SK-N-SH (cell line): Measurements from ENCODE around the gene ZNF366. TPM values are rescaled to one million over a fixed set of nuclear protein-coding genes. Genes with fewer than 3 reads are reported as not detected.
A peak's percentile ranks its signal among the peaks of the same experiment; 100 is the strongest.

Experiments
- CTCF ChIA-PET: fragments of 300-600, 350-600 bp; formaldehyde crosslinking; extraction: SDS; loops from one replicate; lab custom pipeline; 2021; lab: Yijun Ruan, JAX
- POLR2A ChIA-PET: fragments of 350-600 bp; sonication (Branson Sonifier 250); formaldehyde crosslinking; extraction: SDS; loops from one replicate; lab custom pipeline; 2020; ENCODE audit warnings: antibody characterized with exemption, inconsistent platforms; lab: Yijun Ruan, JAX
- DNase-seq: peaks from one replicate; pipeline ENCODE4 v3.0.0; 2012
- H2AFZ ChIP-seq: fragments of 200-600 bp; sonication (generic); 2 replicates; pipeline ENCODE4 v1.8.1; 2016; ENCODE audit warnings: antibody characterized with exemption, mild to moderate bottlenecking, low read depth
- H3F3A ChIP-seq: fragments of 200-600 bp; sonication (generic); replicated peaks from 2 replicates; pipeline ENCODE3; 2016; ENCODE audit warnings: antibody characterized with exemption, mild to moderate bottlenecking; ENCODE audit not compliant: insufficient read depth
- H3K27ac ChIP-seq, 2 experiments: fragments of 200-500 bp in 1 of 2; fragments of 200-600 bp in 1 of 2; sonication (Bioruptor generic) in 1 of 2; sonication (generic), shearing (Covaris generic) in 1 of 2; 2 replicates each; pipeline versions ENCODE4 v1.5.1 to v1.6.1; 2014 to 2016; ENCODE audit warnings: low read depth in 2 of 2, inconsistent platforms in 1 of 2, low read length in 1 of 2, mild to moderate bottlenecking in 1 of 2, mixed read lengths in 1 of 2
- H3K27me3 ChIP-seq: fragments of 200-600 bp; sonication (generic), shearing (Covaris generic); 2 replicates; pipeline ENCODE4 v1.6.1; 2016; ENCODE audit warnings: mixed run types; ENCODE audit not compliant: insufficient read depth
- H3K36me3 ChIP-seq, 2 experiments: fragments of 200-500 bp in 1 of 2; fragments of 200-600 bp in 1 of 2; sonication (Bioruptor generic) in 1 of 2; sonication (generic) in 1 of 2; replicated peaks in 1 of 2; 2 replicates each; pipeline versions ENCODE3 to v1.5.1; 2014 to 2016; ENCODE audit warnings: low read length in 1 of 2, mild to moderate bottlenecking in 1 of 2; ENCODE audit not compliant: insufficient read depth in 2 of 2, control insufficient read depth in 1 of 2
- H3K4me1 ChIP-seq, 2 experiments: fragments of 200-500 bp in 1 of 2; fragments of 200-600 bp in 1 of 2; sonication (Bioruptor generic) in 1 of 2; sonication (generic), shearing (Covaris generic) in 1 of 2; 2 replicates each; pipeline versions ENCODE4 v1.5.1 to v1.6.1; 2014 to 2016; ENCODE audit warnings: low read depth in 1 of 2, low read length in 1 of 2, mixed run types in 1 of 2; ENCODE audit not compliant: insufficient read depth in 2 of 2, control insufficient read depth in 1 of 2
- H3K4me2 ChIP-seq: fragments of 200-600 bp; sonication (generic), shearing (Covaris generic); 2 replicates; pipeline ENCODE4 v1.6.1; 2017; ENCODE audit warnings: mixed run types
- H3K4me3 ChIP-seq, 2 experiments: fragments of 200-500 bp in 1 of 2; fragments of 200-600 bp in 1 of 2; sonication (Bioruptor generic) in 1 of 2; sonication (generic), shearing (Covaris generic) in 1 of 2; 2 replicates each; pipeline versions ENCODE4 v1.5.1 to v1.8.1; 2014 to 2016; ENCODE audit warnings: low read depth in 2 of 2, inconsistent platforms in 1 of 2, low read length in 1 of 2, mild to moderate bottlenecking in 1 of 2, mixed read lengths in 1 of 2, moderate library complexity in 1 of 2
- H3K79me2 ChIP-seq: fragments of 200-600 bp; sonication (generic); 2 replicates; pipeline ENCODE4 v1.8.1; 2017; ENCODE audit warnings: mild to moderate bottlenecking; ENCODE audit not compliant: insufficient read depth
- H3K9ac ChIP-seq: fragments of 200-600 bp; sonication (generic); 2 replicates; pipeline ENCODE4 v1.6.1; 2017; ENCODE audit warnings: mixed run types
- H3K9me2 ChIP-seq: fragments of 200-600 bp; sonication (generic); 2 replicates; pipeline ENCODE4 v1.6.1; 2017; ENCODE audit warnings: mixed run types
- H3K9me3 ChIP-seq: fragments of 200-600 bp; sonication (generic); 2 replicates; pipeline ENCODE4 v1.6.1; 2017; ENCODE audit warnings: mixed run types, mild to moderate bottlenecking, moderate library complexity
- H4K20me1 ChIP-seq: fragments of 200-600 bp; sonication (generic); 2 replicates; pipeline ENCODE4 v1.6.1; 2017; ENCODE audit warnings: mild to moderate bottlenecking, mixed run types; ENCODE audit not compliant: insufficient read depth
- CHD2 ChIP-seq: fragments of 150-350 bp; IDR thresholded peaks from 2 replicates; pipeline ENCODE4 v1.6.1; 2018; ENCODE audit warnings: low read length; ENCODE audit not compliant: partially characterized antibody
- EP300 ChIP-seq, 2 experiments: IDR thresholded peaks; 2 replicates each; pipeline versions ENCODE4 v1.4.0 to v1.6.1; 2012; ENCODE audit warnings: borderline replicate concordance in 1 of 2, low read depth in 1 of 2, low read length in 1 of 2
- EZH2phosphoT487 ChIP-seq: fragments of 200-600 bp; sonication (generic); IDR thresholded peaks from 2 replicates; pipeline ENCODE4 v1.6.1; 2017; ENCODE audit warnings: low read depth, mixed run types, mild to moderate bottlenecking, antibody characterized with exemption, moderate library complexity, borderline replicate concordance
- FOSL2 ChIP-seq: IDR thresholded peaks from 2 replicates; pipeline ENCODE4 v1.4.0; 2012; ENCODE audit warnings: low read depth, mild to moderate bottlenecking, moderate library complexity, borderline replicate concordance
- FOXJ3 ChIP-seq: sonication (generic); formaldehyde crosslinking; IDR thresholded peaks from 2 replicates; pipeline ENCODE4 v1.5.1; 2020; ENCODE audit warnings: mild to moderate bottlenecking, missing genetic modification reagents
- FOXM1 ChIP-seq: IDR thresholded peaks from 2 replicates; pipeline ENCODE4 v1.4.0; 2012; ENCODE audit warnings: low read depth, mild to moderate bottlenecking
- GABPA ChIP-seq: IDR thresholded peaks from 2 replicates; pipeline ENCODE4 v1.4.0; 2012; ENCODE audit warnings: low read depth, mild to moderate bottlenecking
- MEF2A ChIP-seq: IDR thresholded peaks from 2 replicates; pipeline ENCODE4 v1.4.0; 2012; ENCODE audit warnings: low read depth, borderline replicate concordance
- MXI1 ChIP-seq: IDR thresholded peaks from 2 replicates; pipeline ENCODE4 v1.6.1; 2012; ENCODE audit warnings: mild to moderate bottlenecking, low read depth, low read length, improper control_type of control experiment
- NFIC ChIP-seq: IDR thresholded peaks from 2 replicates; pipeline ENCODE4 v1.4.0; 2012; ENCODE audit warnings: borderline replicate concordance
- NRF1 ChIP-seq: IDR thresholded peaks from 2 replicates; pipeline ENCODE4 v1.6.1; 2012; ENCODE audit warnings: low read depth, mild to moderate bottlenecking, low read length
- RCOR1 ChIP-seq: fragments of 150-350 bp; IDR thresholded peaks from 2 replicates; pipeline ENCODE4 v1.6.1; 2017; ENCODE audit warnings: antibody characterized with exemption, low read length
- RFX5 ChIP-seq: IDR thresholded peaks from 2 replicates; pipeline ENCODE4 v1.6.1; 2012; ENCODE audit warnings: mild to moderate bottlenecking, improper control_type of control experiment, low read length
- SIN3A ChIP-seq: IDR thresholded peaks from 2 replicates; pipeline ENCODE4 v1.6.1; 2012; ENCODE audit warnings: low read depth, mild to moderate bottlenecking, low read length, moderate library complexity, borderline replicate concordance
- TCF12 ChIP-seq: IDR thresholded peaks from 2 replicates; pipeline ENCODE4 v1.4.0; 2012
- TEAD4 ChIP-seq: IDR thresholded peaks from 2 replicates; pipeline ENCODE4 v1.4.0; 2012; ENCODE audit warnings: mild to moderate bottlenecking, borderline replicate concordance; ENCODE audit not compliant: insufficient read depth
- YY1 ChIP-seq: IDR thresholded peaks from 2 replicates; pipeline ENCODE4 v1.4.0; 2012; ENCODE audit warnings: low read depth, mild to moderate bottlenecking
- WGBS: methylation state at CpG from one replicate; pipeline ENCODE4 v1.1.6; 2017; ENCODE audit warnings: low lambda C conversion rate; 5-methylcytosine and 5-hydroxymethylcytosine counted together
- polyA plus RNA-seq, 3 experiments: library from polyadenylated mRNA; depleted of rRNA; stranded (reverse); fragments of >200 nt; gene quantifications; 2 replicates each; pipeline ENCODE4 v1.2.3, GENCODE V29; 2012
- TF ChIP-seq, protein P1 (sequence below): fragments of 150-350 bp; IDR thresholded peaks from 2 replicates; pipeline ENCODE4 v1.6.1; 2017; ENCODE audit warnings: antibody characterized with exemption, low read length, low read depth, borderline replicate concordance
- TF ChIP-seq, protein P2 (sequence below): fragments of 200-600 bp; sonication (generic); IDR thresholded peaks from 2 replicates; pipeline ENCODE4 v1.6.1; 2017; ENCODE audit warnings: antibody characterized with exemption, mild to moderate bottlenecking, moderate library complexity
- TF ChIP-seq, protein P3 (sequence below): IDR thresholded peaks from 2 replicates; pipeline ENCODE4 v1.4.0; 2012; ENCODE audit warnings: low read depth, borderline replicate concordance
- TF ChIP-seq, protein P4 (sequence below): IDR thresholded peaks from 2 replicates; pipeline ENCODE4 v1.4.0; 2012; ENCODE audit warnings: low read depth, borderline replicate concordance

Gene ZNF366
- polyA plus RNA-seq, 1 of the 3 experiments (the other 2 are of a cell fraction): not detected

DNA sequence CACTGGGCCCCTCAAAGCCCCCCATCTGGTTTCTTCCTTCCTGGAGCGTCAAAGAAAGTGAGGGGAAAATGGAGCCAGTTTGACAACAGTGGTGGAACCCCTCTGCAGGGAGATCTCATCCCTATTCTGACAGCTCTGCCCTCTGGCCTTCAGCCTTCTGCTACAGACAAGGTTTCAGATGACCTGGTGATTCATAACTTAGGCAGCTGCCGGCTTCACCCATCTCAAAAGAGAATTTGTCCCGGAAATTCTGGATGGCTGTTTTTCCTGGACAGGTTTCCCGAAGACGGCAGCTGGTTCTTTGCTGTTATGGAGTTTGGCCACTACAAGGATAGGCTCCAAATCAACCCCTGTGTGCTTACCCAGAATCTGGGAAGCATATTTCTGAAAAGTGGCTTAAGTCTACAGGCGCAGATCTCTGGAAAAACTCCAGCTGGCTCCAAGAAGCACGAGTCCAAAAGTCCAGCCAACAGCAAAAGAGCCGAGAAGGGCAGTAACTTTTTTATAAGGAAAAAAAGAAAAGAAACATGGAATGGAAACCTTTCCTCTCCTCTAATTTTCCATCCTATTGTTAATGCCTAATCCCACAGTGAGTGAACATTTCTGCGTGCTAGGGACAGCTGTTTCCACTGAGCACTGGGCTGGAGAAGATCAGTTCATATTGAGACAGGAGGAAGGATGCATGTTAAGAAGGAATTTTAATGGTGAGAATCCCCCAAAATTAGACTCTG is 54.5 kb downstream of the ZNF366 start (continued):
- TF ChIP-seq EZH2phosphoT487 (no peak), FOXM1 (0 out of 2 replicates have a peak, but pooled peaks have one; percentile 28), EP300 (IDR thresholded peaks at IDR 0.05; ENCODE audit: borderline replicate concordance in 1 of 2, low read depth in 1 of 2, low read length in 1 of 2) (no peak; a peak in 1 of 4 replicates)
- TF ChIP-seq, protein P1, sequence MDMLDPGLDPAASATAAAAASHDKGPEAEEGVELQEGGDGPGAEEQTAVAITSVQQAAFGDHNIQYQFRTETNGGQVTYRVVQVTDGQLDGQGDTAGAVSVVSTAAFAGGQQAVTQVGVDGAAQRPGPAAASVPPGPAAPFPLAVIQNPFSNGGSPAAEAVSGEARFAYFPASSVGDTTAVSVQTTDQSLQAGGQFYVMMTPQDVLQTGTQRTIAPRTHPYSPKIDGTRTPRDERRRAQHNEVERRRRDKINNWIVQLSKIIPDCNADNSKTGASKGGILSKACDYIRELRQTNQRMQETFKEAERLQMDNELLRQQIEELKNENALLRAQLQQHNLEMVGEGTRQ: no peak
- TF ChIP-seq, protein P2, sequence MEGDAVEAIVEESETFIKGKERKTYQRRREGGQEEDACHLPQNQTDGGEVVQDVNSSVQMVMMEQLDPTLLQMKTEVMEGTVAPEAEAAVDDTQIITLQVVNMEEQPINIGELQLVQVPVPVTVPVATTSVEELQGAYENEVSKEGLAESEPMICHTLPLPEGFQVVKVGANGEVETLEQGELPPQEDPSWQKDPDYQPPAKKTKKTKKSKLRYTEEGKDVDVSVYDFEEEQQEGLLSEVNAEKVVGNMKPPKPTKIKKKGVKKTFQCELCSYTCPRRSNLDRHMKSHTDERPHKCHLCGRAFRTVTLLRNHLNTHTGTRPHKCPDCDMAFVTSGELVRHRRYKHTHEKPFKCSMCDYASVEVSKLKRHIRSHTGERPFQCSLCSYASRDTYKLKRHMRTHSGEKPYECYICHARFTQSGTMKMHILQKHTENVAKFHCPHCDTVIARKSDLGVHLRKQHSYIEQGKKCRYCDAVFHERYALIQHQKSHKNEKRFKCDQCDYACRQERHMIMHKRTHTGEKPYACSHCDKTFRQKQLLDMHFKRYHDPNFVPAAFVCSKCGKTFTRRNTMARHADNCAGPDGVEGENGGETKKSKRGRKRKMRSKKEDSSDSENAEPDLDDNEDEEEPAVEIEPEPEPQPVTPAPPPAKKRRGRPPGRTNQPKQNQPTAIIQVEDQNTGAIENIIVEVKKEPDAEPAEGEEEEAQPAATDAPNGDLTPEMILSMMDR: no peak
- TF ChIP-seq, protein P3, sequence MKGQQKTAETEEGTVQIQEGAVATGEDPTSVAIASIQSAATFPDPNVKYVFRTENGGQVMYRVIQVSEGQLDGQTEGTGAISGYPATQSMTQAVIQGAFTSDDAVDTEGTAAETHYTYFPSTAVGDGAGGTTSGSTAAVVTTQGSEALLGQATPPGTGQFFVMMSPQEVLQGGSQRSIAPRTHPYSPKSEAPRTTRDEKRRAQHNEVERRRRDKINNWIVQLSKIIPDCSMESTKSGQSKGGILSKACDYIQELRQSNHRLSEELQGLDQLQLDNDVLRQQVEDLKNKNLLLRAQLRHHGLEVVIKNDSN: 0 out of 2 replicates have a peak, but pooled peaks have one; percentile 32

DNA sequence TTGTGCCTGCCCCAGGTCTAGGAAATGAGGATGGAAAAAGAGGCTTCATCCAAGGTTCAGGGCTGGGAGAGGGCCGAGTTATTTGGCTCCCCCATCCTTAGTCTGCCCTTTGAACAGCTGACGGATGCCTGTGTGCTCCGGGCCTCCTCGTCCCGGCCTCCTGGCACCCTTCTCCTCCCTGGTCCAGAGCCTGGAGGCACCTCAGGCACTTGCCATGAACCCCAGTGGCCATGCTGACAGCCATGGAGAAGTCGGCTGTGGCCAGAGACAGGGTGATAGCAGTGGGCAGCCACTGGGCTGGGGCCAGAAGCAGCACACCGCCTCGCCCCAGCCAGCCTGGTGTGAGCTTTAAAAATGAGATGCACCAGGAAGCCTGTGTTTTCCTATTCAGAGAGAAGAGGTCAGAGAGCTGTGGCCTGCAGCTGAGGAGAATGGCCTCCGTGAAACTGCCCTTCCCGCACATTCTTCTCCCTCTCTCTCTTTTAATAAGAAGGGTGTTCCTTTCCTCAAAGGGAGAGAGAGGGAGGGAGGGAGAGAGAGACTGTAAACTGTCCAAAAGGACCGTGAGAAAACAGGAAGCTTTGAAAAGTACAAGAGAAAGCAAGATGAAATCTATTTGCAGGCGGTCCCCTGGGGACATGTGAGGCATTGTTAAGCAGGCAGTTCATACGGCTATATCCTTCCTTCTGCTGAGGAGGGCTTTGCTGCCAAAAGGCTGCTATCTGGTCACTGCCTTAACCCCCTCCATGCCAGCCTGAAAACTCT is 55.3 kb downstream of the ZNF366 start:
- Histone ChIP-seq H3K79me2 (no peaks in the 10 kb centered on the region), H3K36me3 (no peaks in the 10 kb centered on the region), H3K27ac (peak overlapping the region; percentile 87 to 98), H3F3A (peaks cover 28% of the 10 kb centered on the region), H2AFZ (peak overlapping the region; percentile 72; the same call in 1 of the 2 replicates), H3K4me3 (no peak overlapping the region), H3K4me2 (peak overlapping the region; percentile 36; the same call in 1 of the 2 replicates), H3K9me3 (no peaks in the 10 kb centered on the region), H3K9ac (peak overlapping the region; percentile 46; the same call in 1 of the 2 replicates), H3K4me1 (peaks cover 14 to 23% of the 10 kb centered on the region in 2 experiments; a peak in 3 of 4 replicates), H3K27me3 (no peaks in the 10 kb centered on the region), H3K9me2 (no peaks in the 10 kb centered on the region), H4K20me1 (no peaks in the 10 kb centered on the region)
- ChIA-PET POLR2A (no interaction called here), CTCF (no interaction called here)
- 70% methylated on average over 13 of the region's 13 CpGs for WGBS
- peak; percentile 41 for DNase-seq
- TF ChIP-seq, protein P4, sequence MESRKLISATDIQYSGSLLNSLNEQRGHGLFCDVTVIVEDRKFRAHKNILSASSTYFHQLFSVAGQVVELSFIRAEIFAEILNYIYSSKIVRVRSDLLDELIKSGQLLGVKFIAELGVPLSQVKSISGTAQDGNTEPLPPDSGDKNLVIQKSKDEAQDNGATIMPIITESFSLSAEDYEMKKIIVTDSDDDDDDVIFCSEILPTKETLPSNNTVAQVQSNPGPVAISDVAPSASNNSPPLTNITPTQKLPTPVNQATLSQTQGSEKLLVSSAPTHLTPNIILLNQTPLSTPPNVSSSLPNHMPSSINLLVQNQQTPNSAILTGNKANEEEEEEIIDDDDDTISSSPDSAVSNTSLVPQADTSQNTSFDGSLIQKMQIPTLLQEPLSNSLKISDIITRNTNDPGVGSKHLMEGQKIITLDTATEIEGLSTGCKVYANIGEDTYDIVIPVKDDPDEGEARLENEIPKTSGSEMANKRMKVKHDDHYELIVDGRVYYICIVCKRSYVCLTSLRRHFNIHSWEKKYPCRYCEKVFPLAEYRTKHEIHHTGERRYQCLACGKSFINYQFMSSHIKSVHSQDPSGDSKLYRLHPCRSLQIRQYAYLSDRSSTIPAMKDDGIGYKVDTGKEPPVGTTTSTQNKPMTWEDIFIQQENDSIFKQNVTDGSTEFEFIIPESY: no peak
- TF ChIP-seq YY1: no peak
- TF ChIP-seq RCOR1: no peak
- no peak for TF ChIP-seq GABPA
- no peak for TF ChIP-seq FOSL2
- no peak for TF ChIP-seq TCF12
- TF ChIP-seq CHD2: no peak
- TF ChIP-seq FOXJ3 (CRISPR knock-in tag): no peak
- TF ChIP-seq NRF1: no peak
- no peak for TF ChIP-seq MXI1
- TF ChIP-seq MEF2A: no peak
- TF ChIP-seq NFIC: no peak
- TF ChIP-seq TEAD4: no peak
- TF ChIP-seq, protein P1: no peak
- TF ChIP-seq RFX5: no peak
- no peak for TF ChIP-seq SIN3A
- TF ChIP-seq, protein P3: no peak
